ENCODE data around the gene WSCD1.

DNA sequence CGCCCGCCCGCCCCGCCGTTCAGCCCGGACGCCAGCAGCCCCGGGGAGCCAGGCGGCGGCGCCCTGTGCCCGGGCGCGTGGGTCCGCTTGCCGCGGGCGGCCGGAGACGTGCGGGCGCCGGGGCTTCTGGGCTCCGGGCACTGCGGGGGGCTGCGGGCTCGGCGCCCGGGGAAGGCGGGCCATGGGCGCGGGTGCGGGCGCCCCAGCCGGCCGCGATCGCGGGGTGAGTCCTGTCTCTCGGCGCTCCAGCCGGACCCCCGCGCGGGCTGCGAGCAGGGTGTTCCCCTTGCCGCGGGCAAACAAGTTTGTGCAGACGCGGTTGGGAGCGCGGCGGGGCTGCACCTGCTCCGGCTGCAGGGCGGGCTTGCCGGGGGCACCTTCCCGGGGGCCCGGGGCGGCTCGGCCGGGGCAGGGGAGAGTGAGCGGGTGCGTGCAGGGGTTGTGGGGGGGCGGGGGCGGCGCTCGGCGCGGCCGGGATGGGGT, 292 bp downstream of the WSCD1 start:
- TF ChIP-seq, protein P1, sequence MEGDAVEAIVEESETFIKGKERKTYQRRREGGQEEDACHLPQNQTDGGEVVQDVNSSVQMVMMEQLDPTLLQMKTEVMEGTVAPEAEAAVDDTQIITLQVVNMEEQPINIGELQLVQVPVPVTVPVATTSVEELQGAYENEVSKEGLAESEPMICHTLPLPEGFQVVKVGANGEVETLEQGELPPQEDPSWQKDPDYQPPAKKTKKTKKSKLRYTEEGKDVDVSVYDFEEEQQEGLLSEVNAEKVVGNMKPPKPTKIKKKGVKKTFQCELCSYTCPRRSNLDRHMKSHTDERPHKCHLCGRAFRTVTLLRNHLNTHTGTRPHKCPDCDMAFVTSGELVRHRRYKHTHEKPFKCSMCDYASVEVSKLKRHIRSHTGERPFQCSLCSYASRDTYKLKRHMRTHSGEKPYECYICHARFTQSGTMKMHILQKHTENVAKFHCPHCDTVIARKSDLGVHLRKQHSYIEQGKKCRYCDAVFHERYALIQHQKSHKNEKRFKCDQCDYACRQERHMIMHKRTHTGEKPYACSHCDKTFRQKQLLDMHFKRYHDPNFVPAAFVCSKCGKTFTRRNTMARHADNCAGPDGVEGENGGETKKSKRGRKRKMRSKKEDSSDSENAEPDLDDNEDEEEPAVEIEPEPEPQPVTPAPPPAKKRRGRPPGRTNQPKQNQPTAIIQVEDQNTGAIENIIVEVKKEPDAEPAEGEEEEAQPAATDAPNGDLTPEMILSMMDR (optimal IDR thresholded peaks at IDR 0.05 in 1 of 3, IDR thresholded peaks at IDR 0.05 in 1 of 3, conservative IDR thresholded peaks at IDR 0.05 in 1 of 3; ENCODE audit: extremely low read depth in 1 of 3, insufficient read depth in 2 of 3, low read length in 3 of 3), result no peak
- no peak for TF ChIP-seq EZH2 (IDR thresholded peaks at IDR 0.05; ENCODE audit: low read length)
